GM12878 (cell line): ENCODE results near the gene ZNF613. TPM values are rescaled to one million over a fixed set of nuclear protein-coding genes. Genes with fewer than 3 reads are reported as not detected.

Source experiments
- BACH1 ChIP-seq: fragments of 450-650 bp; IDR thresholded peaks from 2 replicates; pipeline ENCODE4 v1.6.1; 2017; ENCODE audit warnings: mild to moderate bottlenecking, borderline replicate concordance
- BHLHE40 ChIP-seq, 2 experiments: fragments of 450-650 bp in 1 of 2; IDR thresholded peaks; 2 replicates each; pipeline ENCODE4 v1.6.1; 2011 to 2017; ENCODE audit warnings: low read depth in 2 of 2, borderline replicate concordance in 1 of 2, improper control_type of control experiment in 1 of 2, low read length in 1 of 2, mild to moderate bottlenecking in 1 of 2
- CBFB ChIP-seq: IDR thresholded peaks from 2 replicates; pipeline ENCODE4 v1.6.1; 2016; ENCODE audit warnings: antibody characterized with exemption, low read depth
- ESRRA ChIP-seq: IDR thresholded peaks from 2 replicates; pipeline ENCODE4 v1.6.1; 2012; ENCODE audit warnings: mild to moderate bottlenecking, low read length, improper control_type of control experiment
- MEF2A ChIP-seq: IDR thresholded peaks from 2 replicates; pipeline ENCODE4 v1.6.1; 2011; ENCODE audit warnings: low read depth, mild to moderate bottlenecking, low read length, moderate library complexity; ENCODE audit not compliant: insufficient read depth
- RAD21 ChIP-seq: IDR thresholded peaks from 2 replicates; pipeline ENCODE4 v1.6.1; 2011; ENCODE audit warnings: mild to moderate bottlenecking, low read depth, low read length, moderate library complexity; ENCODE audit not compliant: insufficient read depth
- SMAD5 ChIP-seq: IDR thresholded peaks from 2 replicates; pipeline ENCODE4 v1.6.1; 2016; ENCODE audit warnings: antibody characterized with exemption, low read depth
- SPI1 ChIP-seq: IDR thresholded peaks from 2 replicates; pipeline ENCODE4 v1.6.1; 2011; ENCODE audit warnings: low read depth, mild to moderate bottlenecking, low read length, moderate library complexity, borderline replicate concordance; ENCODE audit not compliant: insufficient read depth
- STAT3 ChIP-seq: IDR thresholded peaks from 2 replicates; pipeline ENCODE4 v1.6.1; 2011; ENCODE audit warnings: low read depth, low read length, improper control_type of control experiment
- SUPT20H ChIP-seq: IDR thresholded peaks from 2 replicates; pipeline ENCODE4 v1.6.1; 2011; ENCODE audit warnings: low read depth, mild to moderate bottlenecking, low read length, moderate library complexity, borderline replicate concordance; ENCODE audit not compliant: control insufficient read depth
- ZSCAN29 ChIP-seq: fragments of 450-650 bp; IDR thresholded peaks from 2 replicates; pipeline ENCODE4 v1.6.1; 2017; ENCODE audit warnings: mild to moderate bottlenecking, moderate library complexity
- polyA plus RNA-seq, 11 experiments: library from polyadenylated mRNA; depleted of rRNA in 4 of 11; unstranded in 6 of 11; stranded (reverse) in 5 of 11; fragments of >200 nt; fragmentation: Nextera tagmentation in 4 of 11; fragmentation: Illumina TruSeq in 1 of 11; extraction: Ambion mirVana in 4 of 11; extraction: Trizol in 1 of 11; gene quantifications; 1 replicate in 1 of 11; 2 replicates in 10 of 11; pipeline versions ENCODE4 v1.2.1 to v1.2.3, GENCODE V29; 2011 to 2016; ENCODE audit warnings: inconsistent platforms in 2 of 11, missing spikeins in 2 of 11, low read depth in 1 of 11
- total RNA-seq, 4 experiments: library from RNA; depleted of rRNA in 3 of 4; stranded (reverse); fragments of >200 nt in 3 of 4; fragmentation: Illumina TruSeq in 1 of 4; extraction: Trizol in 1 of 4; gene quantifications; 2 replicates each; pipeline versions ENCODE4 v1.2.1 to v1.2.3, GENCODE V29; 2013 to 2021
- TF ChIP-seq, protein P1 (sequence below): fragments of 450-650 bp; IDR thresholded peaks from 2 replicates; pipeline ENCODE4 v1.6.1; 2017; ENCODE audit warnings: mild to moderate bottlenecking, moderate library complexity
- TF ChIP-seq, protein P2 (sequence below): IDR thresholded peaks from 2 replicates; pipeline ENCODE4 v1.6.1; 2011; ENCODE audit warnings: borderline replicate concordance, low read depth, mild to moderate bottlenecking, moderate library complexity, mixed read lengths, low read length; ENCODE audit not compliant: insufficient read depth; ENCODE audit errors: extremely low read length
- TF ChIP-seq, protein P3 (sequence below): fragments of 150-350 bp; IDR thresholded peaks from 2 replicates; pipeline ENCODE4 v1.6.1; 2016; ENCODE audit warnings: low read depth, low read length

Gene ZNF613
- total and polyA plus RNA-seq, 10 of the 15 experiments (the other 5 are each of a cell fraction or from before 2014, with no cell fraction given): 3.3 to 7.8 (median 5.0) TPM

DNA sequence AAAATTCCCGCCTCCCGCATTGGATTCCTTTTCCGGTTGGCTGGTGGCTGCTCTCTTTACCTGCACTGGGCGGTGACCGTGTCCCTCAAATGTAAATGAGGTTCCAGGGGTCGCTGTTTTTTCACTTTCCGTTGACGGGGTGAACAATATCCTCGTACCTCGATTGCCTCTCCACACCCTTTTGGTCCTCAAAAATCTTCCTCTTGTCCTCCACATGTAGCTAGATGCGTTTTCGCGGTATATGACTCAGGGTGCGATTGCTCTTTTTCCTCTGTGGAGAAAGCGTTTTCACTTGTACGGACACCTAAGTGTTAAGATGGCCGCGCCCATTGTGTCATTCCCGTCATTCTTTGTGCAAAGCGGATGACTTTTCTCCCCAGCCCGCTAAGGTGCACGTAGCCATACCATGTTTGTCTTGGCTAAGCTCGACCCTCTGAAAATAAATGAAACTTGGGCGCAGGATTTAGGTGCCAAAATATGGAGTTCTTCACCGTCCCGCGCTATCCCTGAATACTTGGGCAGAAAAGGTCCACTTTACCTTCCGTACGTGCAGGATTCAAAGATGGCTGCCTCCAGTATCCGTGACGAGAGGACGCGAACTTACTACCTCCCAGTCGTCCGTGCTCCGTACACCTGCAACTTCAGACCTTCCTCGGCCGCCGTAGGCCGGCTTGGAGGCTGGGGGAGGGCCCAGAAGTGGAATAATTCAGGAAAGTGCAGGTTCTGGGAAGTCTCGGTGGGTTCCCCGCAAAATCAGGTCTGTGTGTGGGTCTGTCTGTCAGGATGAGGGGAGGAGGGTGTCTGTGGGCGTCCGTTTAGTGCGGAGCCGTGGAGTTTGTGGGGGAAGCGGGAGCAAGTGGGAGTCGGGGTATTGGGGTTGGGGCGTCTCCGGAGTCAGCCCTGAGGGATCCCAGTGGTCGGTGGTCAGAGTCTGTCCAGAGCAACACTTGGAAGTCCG is at the start of gene ZNF613 (continued):
- TF ChIP-seq, protein P1, sequence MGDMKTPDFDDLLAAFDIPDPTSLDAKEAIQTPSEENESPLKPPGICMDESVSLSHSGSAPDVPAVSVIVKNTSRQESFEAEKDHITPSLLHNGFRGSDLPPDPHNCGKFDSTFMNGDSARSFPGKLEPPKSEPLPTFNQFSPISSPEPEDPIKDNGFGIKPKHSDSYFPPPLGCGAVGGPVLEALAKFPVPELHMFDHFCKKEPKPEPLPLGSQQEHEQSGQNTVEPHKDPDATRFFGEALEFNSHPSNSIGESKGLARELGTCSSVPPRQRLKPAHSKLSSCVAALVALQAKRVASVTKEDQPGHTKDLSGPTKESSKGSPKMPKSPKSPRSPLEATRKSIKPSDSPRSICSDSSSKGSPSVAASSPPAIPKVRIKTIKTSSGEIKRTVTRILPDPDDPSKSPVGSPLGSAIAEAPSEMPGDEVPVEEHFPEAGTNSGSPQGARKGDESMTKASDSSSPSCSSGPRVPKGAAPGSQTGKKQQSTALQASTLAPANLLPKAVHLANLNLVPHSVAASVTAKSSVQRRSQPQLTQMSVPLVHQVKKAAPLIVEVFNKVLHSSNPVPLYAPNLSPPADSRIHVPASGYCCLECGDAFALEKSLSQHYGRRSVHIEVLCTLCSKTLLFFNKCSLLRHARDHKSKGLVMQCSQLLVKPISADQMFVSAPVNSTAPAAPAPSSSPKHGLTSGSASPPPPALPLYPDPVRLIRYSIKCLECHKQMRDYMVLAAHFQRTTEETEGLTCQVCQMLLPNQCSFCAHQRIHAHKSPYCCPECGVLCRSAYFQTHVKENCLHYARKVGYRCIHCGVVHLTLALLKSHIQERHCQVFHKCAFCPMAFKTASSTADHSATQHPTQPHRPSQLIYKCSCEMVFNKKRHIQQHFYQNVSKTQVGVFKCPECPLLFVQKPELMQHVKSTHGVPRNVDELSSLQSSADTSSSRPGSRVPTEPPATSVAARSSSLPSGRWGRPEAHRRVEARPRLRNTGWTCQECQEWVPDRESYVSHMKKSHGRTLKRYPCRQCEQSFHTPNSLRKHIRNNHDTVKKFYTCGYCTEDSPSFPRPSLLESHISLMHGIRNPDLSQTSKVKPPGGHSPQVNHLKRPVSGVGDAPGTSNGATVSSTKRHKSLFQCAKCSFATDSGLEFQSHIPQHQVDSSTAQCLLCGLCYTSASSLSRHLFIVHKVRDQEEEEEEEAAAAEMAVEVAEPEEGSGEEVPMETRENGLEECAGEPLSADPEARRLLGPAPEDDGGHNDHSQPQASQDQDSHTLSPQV: no peak
- TF ChIP-seq BACH1 (0 out of 2 replicates have a peak, but pooled peaks have one; percentile 12), BHLHE40 (IDR thresholded peaks at IDR 0.05; ENCODE audit: borderline replicate concordance in 1 of 2, low read depth in 2 of 2, low read length in 1 of 2) (0 out of 4 replicates have a peak, but pooled peaks of 1 of the 2 experiments have one; percentile 24), CBFB (peak; percentile 31; the same call in 1 of the 2 replicates), MEF2A (no peak), STAT3 (no peak), RAD21 (no peak), SUPT20H (no peak), ESRRA (peak; percentile 12; the same call in 1 of the 2 replicates), SMAD5 (no peak), SPI1 (no peak), ZSCAN29 (peak; percentile 49; the same call in 1 of the 2 replicates)
- TF ChIP-seq, protein P2, sequence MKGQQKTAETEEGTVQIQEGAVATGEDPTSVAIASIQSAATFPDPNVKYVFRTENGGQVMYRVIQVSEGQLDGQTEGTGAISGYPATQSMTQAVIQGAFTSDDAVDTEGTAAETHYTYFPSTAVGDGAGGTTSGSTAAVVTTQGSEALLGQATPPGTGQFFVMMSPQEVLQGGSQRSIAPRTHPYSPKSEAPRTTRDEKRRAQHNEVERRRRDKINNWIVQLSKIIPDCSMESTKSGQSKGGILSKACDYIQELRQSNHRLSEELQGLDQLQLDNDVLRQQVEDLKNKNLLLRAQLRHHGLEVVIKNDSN: no peak
- TF ChIP-seq, protein P3, sequence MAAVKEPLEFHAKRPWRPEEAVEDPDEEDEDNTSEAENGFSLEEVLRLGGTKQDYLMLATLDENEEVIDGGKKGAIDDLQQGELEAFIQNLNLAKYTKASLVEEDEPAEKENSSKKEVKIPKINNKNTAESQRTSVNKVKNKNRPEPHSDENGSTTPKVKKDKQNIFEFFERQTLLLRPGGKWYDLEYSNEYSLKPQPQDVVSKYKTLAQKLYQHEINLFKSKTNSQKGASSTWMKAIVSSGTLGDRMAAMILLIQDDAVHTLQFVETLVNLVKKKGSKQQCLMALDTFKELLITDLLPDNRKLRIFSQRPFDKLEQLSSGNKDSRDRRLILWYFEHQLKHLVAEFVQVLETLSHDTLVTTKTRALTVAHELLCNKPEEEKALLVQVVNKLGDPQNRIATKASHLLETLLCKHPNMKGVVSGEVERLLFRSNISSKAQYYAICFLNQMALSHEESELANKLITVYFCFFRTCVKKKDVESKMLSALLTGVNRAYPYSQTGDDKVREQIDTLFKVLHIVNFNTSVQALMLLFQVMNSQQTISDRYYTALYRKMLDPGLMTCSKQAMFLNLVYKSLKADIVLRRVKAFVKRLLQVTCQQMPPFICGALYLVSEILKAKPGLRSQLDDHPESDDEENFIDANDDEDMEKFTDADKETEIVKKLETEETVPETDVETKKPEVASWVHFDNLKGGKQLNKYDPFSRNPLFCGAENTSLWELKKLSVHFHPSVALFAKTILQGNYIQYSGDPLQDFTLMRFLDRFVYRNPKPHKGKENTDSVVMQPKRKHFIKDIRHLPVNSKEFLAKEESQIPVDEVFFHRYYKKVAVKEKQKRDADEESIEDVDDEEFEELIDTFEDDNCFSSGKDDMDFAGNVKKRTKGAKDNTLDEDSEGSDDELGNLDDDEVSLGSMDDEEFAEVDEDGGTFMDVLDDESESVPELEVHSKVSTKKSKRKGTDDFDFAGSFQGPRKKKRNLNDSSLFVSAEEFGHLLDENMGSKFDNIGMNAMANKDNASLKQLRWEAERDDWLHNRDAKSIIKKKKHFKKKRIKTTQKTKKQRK: no peak
